ENCODE measurements around the gene ARL8A.

ARL8A gene

GRCh38 chr1:202157945-202158344 is 13.4 kb upstream of the ARL8A start:
- no peak for DNase-seq (ENCODE audit: extremely low spot score)
- ChIA-PET POLR2A (no interaction called here), CTCF (no interaction called here)
- TF ChIP-seq CTCF (IDR thresholded peaks at IDR 0.05; ENCODE audit: control extremely low read depth, extremely low read depth, low read depth, missing control alignments): no peak

- CTCF ChIA-PET: interaction anchor here (2.7 to 3.1 kb wide), 2 partner anchors 10 to 33 kb away, joined by 15 to 17 read pairs; no protein-coding TSS in a partner anchor
- no peak for DNase-seq (ENCODE audit: extremely low spot score)
- POLR2A ChIA-PET: interaction anchor here (0.5 kb wide), 1 partner anchor 1288 kb away, joined by 5 read pairs; no protein-coding TSS in a partner anchor
These were observed 12.1 kb upstream of the ARL8A start for GRCh38 chr1:202156590-202156989.

GRCh38 chr1:202155478-202156021 is 11.0 kb upstream of the ARL8A start:
- ChIA-PET CTCF (interaction anchor here (0.6 to 3.1 kb wide), 15 partner anchors 8 to 564 kb away, joined by 3 to 17 read pairs (median 7); partner anchors contain the start of genes ARL8A and LGR6), POLR2A (no interaction called here)
- no peak for DNase-seq (ENCODE audit: extremely low spot score)
- TF ChIP-seq CTCF (IDR thresholded peaks at IDR 0.05; ENCODE audit: control extremely low read depth, extremely low read depth, low read depth, missing control alignments): no peak

More at GRCh38 chr1:202156590-202156989, 12.1 kb upstream of the ARL8A start:
- no peak for TF ChIP-seq CTCF (IDR thresholded peaks at IDR 0.05; ENCODE audit: control extremely low read depth, extremely low read depth, low read depth, missing control alignments)

- peak; percentile 65 for TF ChIP-seq CTCF (IDR thresholded peaks at IDR 0.05; ENCODE audit: control extremely low read depth, extremely low read depth, low read depth, missing control alignments)
- ChIA-PET POLR2A (no interaction called here), CTCF (interaction anchor here (0.6 to 3.1 kb wide), 18 partner anchors 8 to 565 kb away, joined by 3 to 17 read pairs (median 6); partner anchors contain the start of genes ARL8A and LGR6)
- DNase-seq (ENCODE audit: extremely low spot score): peak; percentile 53
These were observed 10.4 kb upstream of the ARL8A start for GRCh38 chr1:202154766-202155477.

- peak; percentile 1 for TF ChIP-seq CTCF (IDR thresholded peaks at IDR 0.05; ENCODE audit: control extremely low read depth, extremely low read depth, low read depth, missing control alignments)
- ChIA-PET POLR2A (no interaction called here), CTCF (interaction anchor here (0.7 to 3.1 kb wide), 16 partner anchors 8 to 565 kb away, joined by 3 to 17 read pairs (median 7); partner anchors contain the start of gene ARL8A)
- no peak for DNase-seq (ENCODE audit: extremely low spot score)
These were observed 9.7 kb upstream of the ARL8A start for GRCh38 chr1:202154148-202154765.

- CTCF ChIA-PET: interaction anchor here (0.7 to 3.1 kb wide), 5 partner anchors 9 to 36 kb away, joined by 3 to 17 read pairs (median 13); partner anchors contain the start of gene ARL8A
- POLR2A ChIA-PET: interaction anchor here (0.5 kb wide), 1 partner anchor 855 kb away, joined by 6 read pairs; no protein-coding TSS in a partner anchor
- no peak for TF ChIP-seq CTCF (IDR thresholded peaks at IDR 0.05; ENCODE audit: control extremely low read depth, extremely low read depth, low read depth, missing control alignments)
- no peak for DNase-seq (ENCODE audit: extremely low spot score)
These were observed 8.7 kb upstream of the ARL8A start for GRCh38 chr1:202153284-202153683.
